SU-DHL-6 (cell line): Measurements from ENCODE around the gene PRRC1.

Source experiments
- H2AFZ ChIP-seq: fragments of 200-600 bp; sonication (generic); 2 replicates; pipeline ENCODE4 v1.6.1; 2014; ENCODE audit warnings: low read depth, mild to moderate bottlenecking, moderate library complexity, mixed read lengths, antibody characterized with exemption, low read length; ENCODE audit not compliant: severe bottlenecking
- H3F3A ChIP-seq: fragments of 200-600 bp; shearing (Covaris generic); 2 replicates; pipeline ENCODE4 v1.6.0; 2016; ENCODE audit warnings: antibody characterized with exemption, mild to moderate bottlenecking; ENCODE audit not compliant: insufficient read depth
- H3K27ac ChIP-seq: fragments of 200-600 bp; sonication (generic); 2 replicates; pipeline ENCODE4 v1.5.1; 2016; ENCODE audit warnings: low read depth, mild to moderate bottlenecking, low read length, moderate library complexity, mixed read lengths
- H3K27me3 ChIP-seq: fragments of 200-600 bp; sonication (generic), shearing (Covaris generic); 2 replicates; pipeline ENCODE4 v1.6.0; 2014; ENCODE audit warnings: mild to moderate bottlenecking, low read length
- H3K36me3 ChIP-seq: fragments of 200-600 bp; sonication (generic); 2 replicates; pipeline ENCODE4 v1.6.1; 2014; ENCODE audit warnings: mild to moderate bottlenecking, low read length, mixed read lengths
- H3K4me2 ChIP-seq: fragments of 300-600, 200-600 bp; shearing (Covaris generic), sonication (generic); 2 replicates; pipeline ENCODE4 v1.6.0; 2014; ENCODE audit warnings: low read length, low read depth, mild to moderate bottlenecking; ENCODE audit not compliant: poor library complexity, severe bottlenecking
- H3K4me3 ChIP-seq: fragments of 200-600 bp; sonication (generic); 2 replicates; pipeline ENCODE4 v1.5.1; 2014; ENCODE audit warnings: antibody characterized with exemption, low read length, mild to moderate bottlenecking, mixed read lengths; ENCODE audit not compliant: insufficient read depth, poor library complexity, severe bottlenecking
- H3K79me2 ChIP-seq: fragments of 200-600 bp; sonication (generic); 2 replicates; pipeline ENCODE4 v1.6.1; 2014; ENCODE audit warnings: mild to moderate bottlenecking, low read length, moderate library complexity; ENCODE audit not compliant: insufficient read depth
- H3K9ac ChIP-seq: fragments of 200-600 bp; sonication (generic); 2 replicates; pipeline ENCODE4 v1.7.0; 2014; ENCODE audit warnings: mild to moderate bottlenecking, low read length
- H3K9me2 ChIP-seq: fragments of 200-600 bp; sonication (generic); replicated peaks from 2 replicates; pipeline ENCODE4 v1.6.1; 2014; ENCODE audit warnings: low read length; ENCODE audit not compliant: insufficient read depth
- H3K9me3 ChIP-seq: fragments of 200-600 bp; sonication (generic); 2 replicates; pipeline ENCODE4 v1.6.1; 2014; ENCODE audit warnings: low read length, mixed read lengths; ENCODE audit not compliant: insufficient read depth
- H4K20me1 ChIP-seq: fragments of 200-600 bp; sonication (generic); 2 replicates; pipeline ENCODE4 v1.6.1; 2014; ENCODE audit warnings: low read depth, mild to moderate bottlenecking, antibody characterized with exemption, low read length, moderate library complexity, mixed read lengths
- CTCF ChIP-seq: fragments of 200-600 bp; sonication (generic); IDR thresholded peaks from one replicate; pipeline ENCODE4 v1.5.1; 2017; ENCODE audit warnings: antibody characterized with exemption, mild to moderate bottlenecking, low read length, moderate library complexity; ENCODE audit not compliant: insufficient read depth, poor library complexity, severe bottlenecking
- EZH2phosphoT487 ChIP-seq: fragments of 200-600 bp; sonication (generic), shearing (Covaris generic); conservative IDR thresholded peaks from 2 replicates; pipeline ENCODE4 v1.6.1; 2018; ENCODE audit warnings: mild to moderate bottlenecking, antibody characterized with exemption, low read length, moderate library complexity, mixed read lengths

PRRC1 gene

GRCh38 chr5:127521138-127521770, 3.8 kb downstream of the PRRC1 start:
- Histone ChIP-seq H3K9me3 (peaks cover 5% of the 10 kb centered on the region; the same call in 1 of the 2 replicates), H3K27me3 (no peaks in the 10 kb centered on the region), H3K4me3 (no peak overlapping the region), H4K20me1 (no peaks in the 10 kb centered on the region), H3K27ac (no peak overlapping the region), H2AFZ (no peak overlapping the region), H3F3A (no peaks in the 10 kb centered on the region), H3K9ac (no peak overlapping the region), H3K9me2 (no peaks in the 10 kb centered on the region), H3K36me3 (peaks cover 48% of the 10 kb centered on the region), H3K4me2 (no peak overlapping the region), H3K79me2 (peaks cover 50% of the 10 kb centered on the region)
- no peak for TF ChIP-seq EZH2phosphoT487
- TF ChIP-seq CTCF, result no peak

- H3K36me3 ChIP-seq, result peaks cover 58% of the 10 kb centered on the region
- no peak overlapping the region for H2AFZ ChIP-seq
- no peaks in the 10 kb centered on the region for H3K27me3 ChIP-seq
- H3K79me2 ChIP-seq, result peaks cover 26% of the 10 kb centered on the region
- no peak overlapping the region for H3K9ac ChIP-seq
- H4K20me1 ChIP-seq, result no peaks in the 10 kb centered on the region
- no peak overlapping the region for H3K27ac ChIP-seq
- H3F3A ChIP-seq, result no peaks in the 10 kb centered on the region
- H3K4me3 ChIP-seq, result no peak overlapping the region
- H3K9me2 ChIP-seq, result no peaks in the 10 kb centered on the region
- TF ChIP-seq CTCF (no peak), EZH2phosphoT487 (no peak)
- H3K4me2 ChIP-seq, result no peak overlapping the region
- peaks cover 5% of the 10 kb centered on the region; the same call in 1 of the 2 replicates for H3K9me3 ChIP-seq
These were observed 7.7 kb downstream of the PRRC1 start for GRCh38 chr5:127525181-127525580.

- no peaks in the 10 kb centered on the region for H3K9me2 ChIP-seq
- H3K27me3 ChIP-seq, result no peaks in the 10 kb centered on the region
- H3K36me3 ChIP-seq, result peaks cover 54% of the 10 kb centered on the region
- H3K4me3 ChIP-seq, result no peak overlapping the region
- H2AFZ ChIP-seq, result no peak overlapping the region
- no peaks in the 10 kb centered on the region for H3K79me2 ChIP-seq
- no peaks in the 10 kb centered on the region for H3F3A ChIP-seq
- TF ChIP-seq EZH2phosphoT487, result no peak
- no peak for TF ChIP-seq CTCF
- no peak overlapping the region for H3K27ac ChIP-seq
- H3K9ac ChIP-seq, result no peak overlapping the region
- no peak overlapping the region for H3K4me2 ChIP-seq
- no peaks in the 10 kb centered on the region for H4K20me1 ChIP-seq
- H3K9me3 ChIP-seq, result no peaks in the 10 kb centered on the region
These were observed 12.7 kb downstream of the PRRC1 start for GRCh38 chr5:127529904-127530682.
